Urinary bladder (tissue), 4 donors: ENCODE data around the gene BGN. TPM values are rescaled to one million over a fixed set of nuclear protein-coding genes. Genes with fewer than 3 reads are reported as not detected.

Source experiments
- DNase-seq: peaks from one replicate; pipeline ENCODE4 v3.0.0-alpha.2; 2015; ENCODE audit errors: extremely low spot score
- H3K27ac ChIP-seq: one replicate; pipeline ENCODE4 v1.5.1; 2013; ENCODE audit warnings: low read depth, mild to moderate bottlenecking, moderate library complexity
- H3K36me3 ChIP-seq: one replicate; pipeline ENCODE4 v1.6.1; 2013; ENCODE audit warnings: mild to moderate bottlenecking, moderate library complexity; ENCODE audit not compliant: insufficient read depth
- H3K4me1 ChIP-seq: one replicate; pipeline ENCODE4 v1.6.1; 2013; ENCODE audit warnings: mild to moderate bottlenecking, moderate library complexity; ENCODE audit not compliant: insufficient read depth
- H3K4me3 ChIP-seq: one replicate; pipeline ENCODE4 v1.5.1; 2013; ENCODE audit warnings: low read depth, low read length
- WGBS: extraction: QIAGEN DNeasy Blood & Tissue Kit; methylation state at CpG from one replicate; pipeline ENCODE4 v1.1.7; 2013; 5-methylcytosine and 5-hydroxymethylcytosine counted together
- polyA plus RNA-seq: library from polyadenylated mRNA; stranded (reverse); fragments of 200-250 nt; gene quantifications from one replicate; pipeline ENCODE4 v1.2.3, GENCODE V29; 2013
- total RNA-seq: library from RNA; depleted of rRNA; stranded (reverse); fragments of >200 nt; gene quantifications from one replicate; pipeline ENCODE4 v1.2.3, GENCODE V29; 2014
- donor health status: healthy with polysubstance abuse.
- donor health status: healthy.

The BGN gene
- total and polyA plus RNA-seq, 2 donors, result 57.7 to 189 TPM

DNA sequence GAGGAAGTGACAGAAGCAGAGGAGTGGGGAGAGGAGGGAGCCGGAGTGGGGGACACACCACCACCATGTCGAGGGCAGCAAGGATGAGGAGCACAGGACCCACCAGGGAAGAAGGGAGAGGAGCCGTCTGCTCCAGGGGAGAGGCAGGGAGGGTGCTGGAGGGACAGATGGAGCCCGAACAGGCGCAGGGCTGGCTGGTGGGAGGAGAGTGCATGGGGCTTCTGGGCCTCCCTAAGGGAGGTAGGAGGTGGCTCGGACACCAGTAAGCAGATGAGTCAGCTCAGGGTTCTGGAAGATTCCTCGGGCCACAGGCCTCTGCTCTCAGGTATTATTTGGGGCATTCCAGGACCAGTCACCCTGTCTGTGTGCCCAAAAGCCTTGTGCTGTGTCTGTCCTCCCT is 52.4 kb downstream of the BGN start:
- no peaks in the 10 kb centered on the region for H3K36me3 ChIP-seq
- no peaks in the 10 kb centered on the region for H3K4me1 ChIP-seq
- no peak overlapping the region for H3K27ac ChIP-seq
- no peak for DNase-seq
- H3K4me3 ChIP-seq, result no peak overlapping the region
- WGBS, result 48% methylated on average over 7 of the region's 7 CpGs

DNA sequence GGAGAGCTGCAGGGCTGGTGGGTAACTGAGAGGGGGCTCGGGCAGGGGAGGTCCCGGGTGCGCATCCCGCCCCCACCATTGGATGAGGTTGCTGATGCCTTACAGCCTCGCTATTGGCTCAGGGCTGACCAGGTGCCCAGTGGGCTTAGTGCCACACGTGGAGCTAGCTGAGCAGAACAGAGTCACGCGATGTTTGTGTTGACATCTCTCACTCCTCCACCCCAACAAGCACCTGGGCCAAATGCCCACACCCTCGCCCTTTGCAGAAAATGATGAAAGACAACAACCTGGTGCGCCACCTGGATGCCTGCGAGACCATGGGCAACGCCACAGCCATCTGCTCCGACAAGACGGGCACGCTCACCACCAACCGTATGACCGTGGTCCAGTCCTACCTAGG is 54.5 kb downstream of the BGN start:
- H3K27ac ChIP-seq, result no peak overlapping the region
- WGBS, result 90% methylated on average over 17 of the region's 17 CpGs
- no peaks in the 10 kb centered on the region for H3K36me3 ChIP-seq
- DNase-seq, result no peak
- no peak overlapping the region for H3K4me3 ChIP-seq
- no peaks in the 10 kb centered on the region for H3K4me1 ChIP-seq

DNA sequence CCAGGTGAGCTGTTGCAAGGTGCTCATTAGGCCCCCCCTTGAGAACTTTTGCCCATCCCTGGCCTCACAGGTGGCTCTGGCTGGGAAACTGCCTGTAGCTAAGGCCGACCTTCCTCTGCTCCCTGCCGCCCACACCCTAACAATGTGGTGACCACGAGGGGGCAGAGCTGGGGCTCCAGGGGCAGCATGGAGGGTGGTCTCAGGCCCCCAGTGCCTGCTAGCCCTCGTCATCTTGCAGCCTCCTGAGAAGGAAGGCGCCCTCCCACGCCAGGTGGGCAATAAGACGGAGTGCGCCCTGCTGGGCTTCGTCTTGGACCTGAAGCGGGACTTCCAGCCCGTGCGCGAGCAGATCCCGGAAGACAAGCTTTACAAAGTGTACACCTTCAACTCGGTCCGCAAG is 55.0 kb downstream of the BGN start:
- WGBS, result 85% methylated on average over 16 of the region's 16 CpGs

DNA sequence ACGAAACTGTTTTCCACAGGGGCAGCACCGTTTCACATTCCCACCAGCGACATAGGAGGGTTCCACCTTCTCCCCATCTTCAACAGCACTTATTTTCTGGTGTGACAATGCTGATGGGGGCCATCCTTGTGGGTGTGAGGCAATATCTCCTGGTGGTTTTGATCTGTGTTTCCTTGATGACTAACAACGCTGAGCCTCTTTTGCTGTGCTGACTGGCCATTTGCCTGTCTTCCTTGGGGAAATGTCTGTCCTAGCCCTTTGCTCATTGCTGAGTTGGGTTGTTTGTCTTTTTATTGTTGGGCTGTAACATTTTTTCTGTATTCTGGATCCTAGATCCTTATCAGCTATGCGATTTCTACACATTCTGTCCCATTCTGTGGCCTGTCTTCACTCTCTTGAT is 56.4 kb downstream of the BGN start:
- no peak overlapping the region for H3K4me3 ChIP-seq
- H3K27ac ChIP-seq, result no peak overlapping the region
- 88% methylated on average over 5 of the region's 5 CpGs for WGBS
- no peaks in the 10 kb centered on the region for H3K36me3 ChIP-seq
- DNase-seq, result no peak
- H3K4me1 ChIP-seq, result no peaks in the 10 kb centered on the region

More for the DNA sequence above, 55.0 kb downstream of the BGN start:
- no peak overlapping the region for H3K27ac ChIP-seq
- H3K36me3 ChIP-seq, result no peaks in the 10 kb centered on the region
- no peak overlapping the region for H3K4me3 ChIP-seq
- no peak for DNase-seq
- no peaks in the 10 kb centered on the region for H3K4me1 ChIP-seq

DNA sequence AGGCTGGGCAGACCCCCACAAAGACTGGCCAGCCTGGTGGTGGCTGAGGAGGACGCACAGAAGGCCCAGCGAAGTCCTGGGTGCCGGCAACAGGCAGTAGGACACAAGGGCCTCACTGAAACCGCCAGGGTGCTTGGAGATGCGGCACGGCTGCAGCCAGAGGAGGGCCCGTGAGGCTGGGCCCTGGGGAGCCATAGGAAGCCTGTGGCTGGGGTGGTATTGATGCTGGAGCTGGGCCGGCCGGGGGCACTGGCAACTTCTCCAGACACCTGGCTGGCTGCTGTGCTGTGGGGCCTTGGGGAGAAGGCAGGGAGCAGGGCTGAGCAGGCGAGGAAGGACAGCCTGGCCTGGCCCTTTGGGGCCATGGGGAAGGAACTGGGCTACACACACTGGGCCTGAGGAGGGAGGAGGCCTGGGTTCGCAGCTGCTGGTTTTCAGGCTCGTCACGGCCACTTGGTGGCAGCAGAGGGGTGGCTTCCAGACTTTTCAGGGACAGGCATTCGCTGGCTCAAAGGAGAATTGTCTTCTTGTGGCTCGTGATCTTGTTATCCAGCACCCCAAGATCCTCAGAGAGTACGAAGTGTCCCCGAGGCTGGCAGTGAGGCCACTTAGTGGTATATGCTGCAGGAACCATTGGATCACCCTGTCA is 59.9 kb downstream of the BGN start:
- H3K4me1 ChIP-seq, result no peaks in the 10 kb centered on the region
- H3K27ac ChIP-seq, result no peak overlapping the region
- H3K4me3 ChIP-seq, result no peak overlapping the region
- 39% methylated on average over 17 of the region's 17 CpGs for whole genome bisulfite sequencing
- DNase-seq, result no peak
- no peaks in the 10 kb centered on the region for H3K36me3 ChIP-seq

DNA sequence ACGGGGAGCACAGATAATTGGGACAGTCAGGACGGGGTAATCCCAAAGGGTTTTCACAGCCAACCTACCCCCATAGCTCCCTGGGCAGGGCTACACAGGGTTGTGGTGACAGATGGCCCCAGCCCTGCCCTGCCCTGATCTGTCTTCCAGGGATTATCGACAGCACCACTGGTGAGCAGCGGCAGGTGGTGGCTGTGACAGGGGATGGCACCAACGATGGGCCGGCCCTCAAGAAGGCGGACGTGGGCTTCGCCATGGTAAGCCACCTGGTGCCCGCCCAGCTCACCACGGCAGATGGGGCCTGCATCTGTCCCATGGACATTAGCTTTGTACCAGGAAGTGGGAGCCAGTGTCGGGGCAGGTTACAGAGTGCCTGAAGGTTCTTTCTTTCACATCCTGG is 62.0 kb downstream of the BGN start:
- H3K4me3 ChIP-seq, result no peak overlapping the region
- H3K36me3 ChIP-seq, result no peaks in the 10 kb centered on the region
- no peak overlapping the region for H3K27ac ChIP-seq
- no peaks in the 10 kb centered on the region for H3K4me1 ChIP-seq
- DNase-seq, result no peak
- WGBS, result 94% methylated on average over 12 of the region's 12 CpGs

DNA sequence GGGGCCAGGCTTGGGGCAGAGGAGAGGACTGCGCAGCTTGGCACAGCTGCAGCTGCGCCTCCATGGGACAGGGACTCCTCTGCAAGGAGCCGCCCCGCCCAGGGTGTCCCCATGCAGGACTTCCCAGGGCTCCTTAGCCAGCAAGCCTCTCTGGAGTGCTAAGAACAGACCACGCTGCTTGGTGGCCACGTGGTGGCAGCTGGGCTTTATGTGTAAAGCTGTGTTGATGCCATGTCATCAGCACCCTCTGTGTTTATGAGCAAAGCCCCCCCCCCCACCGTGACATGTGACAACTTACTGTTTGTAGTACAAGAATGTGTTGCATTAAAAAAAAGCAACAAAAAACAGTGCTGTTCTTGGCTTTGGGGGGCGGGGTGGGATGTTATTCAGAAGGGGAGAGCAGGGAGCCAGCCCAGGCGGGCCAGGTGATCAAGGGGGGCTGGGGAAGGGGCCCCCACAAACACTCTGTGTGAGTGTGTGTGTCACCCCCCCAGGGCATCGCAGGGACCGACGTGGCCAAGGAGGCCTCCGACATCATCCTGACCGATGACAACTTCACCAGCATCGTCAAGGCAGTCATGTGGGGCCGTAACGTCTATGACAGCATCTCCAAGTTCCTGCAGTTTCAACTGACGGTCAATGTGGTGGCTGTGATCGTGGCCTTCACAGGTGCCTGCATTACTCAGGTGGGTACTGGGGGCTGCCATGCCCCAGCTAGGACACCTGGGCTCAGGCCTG is 63.0 kb downstream of the BGN start:
- Histone ChIP-seq H3K36me3 (no peaks in the 10 kb centered on the region), H3K4me1 (no peaks in the 10 kb centered on the region), H3K27ac (no peak overlapping the region), H3K4me3 (no peak overlapping the region)
- no peak for DNase-seq
- 82% methylated on average over 19 of the region's 19 CpGs for WGBS

Other genes starting within 250 kb of the BGN start
- not detected for gene PNMA6F, start 173.2 kb upstream of the BGN start, total RNA-seq
- not detected for gene PNMA6F, start 173.2 kb upstream of the BGN start, polyA plus RNA-seq
- 9.7 TPM for gene ZNF275, start 160.8 kb upstream of the BGN start, total RNA-seq
- gene ZNF275, start 160.8 kb upstream of the BGN start, polyA plus RNA-seq, result 7.6 TPM
- gene PNMA6E, start 93.6 kb upstream of the BGN start, total RNA-seq, result not detected
- not detected for gene PNMA6E, start 93.6 kb upstream of the BGN start, polyA plus RNA-seq
- 0.69 TPM for gene ZFP92, start 83.5 kb upstream of the BGN start, total RNA-seq
- gene ZFP92, start 83.5 kb upstream of the BGN start, polyA plus RNA-seq, result 0.41 TPM
- gene TREX2, start 48.9 kb upstream of the BGN start, total RNA-seq, result 0.21 TPM
- gene TREX2, start 48.9 kb upstream of the BGN start, polyA plus RNA-seq, result 0.49 TPM
- gene HAUS7, start 24.4 kb upstream of the BGN start, total RNA-seq, result 17.1 TPM
- gene HAUS7, start 24.4 kb upstream of the BGN start, polyA plus RNA-seq, result 26.6 TPM
- 0.69 TPM for gene ATP2B3, start 22.7 kb downstream of the BGN start, total RNA-seq
- gene ATP2B3, start 22.7 kb downstream of the BGN start, polyA plus RNA-seq, result 0.10 TPM
- gene CCNQ, start 104.2 kb downstream of the BGN start, total RNA-seq, result 11.8 TPM
- 33.1 TPM for gene CCNQ, start 104.2 kb downstream of the BGN start, polyA plus RNA-seq
- 0.63 TPM for gene DUSP9, start 152.2 kb downstream of the BGN start, total RNA-seq
- gene DUSP9, start 152.2 kb downstream of the BGN start, polyA plus RNA-seq, result 1.2 TPM
- gene PNCK, start 178.8 kb downstream of the BGN start, total RNA-seq, result 10.3 TPM
- 73.7 TPM for gene PNCK, start 178.8 kb downstream of the BGN start, polyA plus RNA-seq
- gene SLC6A8, start 192.9 kb downstream of the BGN start, total RNA-seq, result 10.0 TPM
- 76.1 TPM for gene SLC6A8, start 192.9 kb downstream of the BGN start, polyA plus RNA-seq
- 68.6 TPM for gene BCAP31, start 229.4 kb downstream of the BGN start, total RNA-seq
- gene BCAP31, start 229.4 kb downstream of the BGN start, polyA plus RNA-seq, result 239 TPM
- 5.2 TPM for gene ABCD1, start 229.9 kb downstream of the BGN start, total RNA-seq
- gene ABCD1, start 229.9 kb downstream of the BGN start, polyA plus RNA-seq, result 19.0 TPM